HEK293 (cell line): Measurements from ENCODE around the gene TLL2.

ENCODE experiments used
- CTCF ChIA-PET: fragments of 350-600 bp; formaldehyde crosslinking; extraction: SDS; loops from one replicate; lab custom pipeline; 2021; ENCODE audit warnings: antibody characterized with exemption; lab: Yijun Ruan, JAX
- POLR2A ChIA-PET: fragments of 300-600 bp; formaldehyde crosslinking; extraction: SDS; loops from one replicate; lab custom pipeline; 2020; ENCODE audit warnings: antibody characterized with exemption, inconsistent platforms; lab: Yijun Ruan, JAX
- H3K27ac ChIP-seq: fragments of 200-500 bp; sonication (Bioruptor generic); 2 replicates; pipeline ENCODE4 v1.5.1; 2014; ENCODE audit warnings: low read depth, low read length, control low read depth, inconsistent platforms; ENCODE audit errors: extremely low read depth
- H3K36me3 ChIP-seq, 2 experiments: fragments of 200-500 bp in 1 of 2; sonication (Bioruptor generic) in 1 of 2; 1 replicate in 1 of 2; 2 replicates in 1 of 2; pipeline ENCODE4 v1.5.1; 2014 to 2017; ENCODE audit warnings: inconsistent platforms in 2 of 2, low read length in 2 of 2; ENCODE audit not compliant: control insufficient read depth in 2 of 2, insufficient read depth in 1 of 2
- H3K4me1 ChIP-seq: fragments of 200-500 bp; sonication (Bioruptor generic); 2 replicates; pipeline ENCODE4 v1.5.1; 2014; ENCODE audit warnings: mild to moderate bottlenecking, low read length, inconsistent platforms; ENCODE audit not compliant: control insufficient read depth, insufficient read depth
- H3K4me3 ChIP-seq: 2 replicates; pipeline ENCODE4 v1.5.1; 2011; ENCODE audit warnings: low read depth, mild to moderate bottlenecking, control low read depth, low read length, moderate library complexity
- H3K9me3 ChIP-seq: fragments of 200-500 bp; sonication (Bioruptor generic); 2 replicates; pipeline ENCODE4 v1.5.1; 2014; ENCODE audit warnings: low read depth, low read length, inconsistent platforms; ENCODE audit not compliant: control insufficient read depth, insufficient read depth
- MEIS1 ChIP-seq: sonication (generic); formaldehyde crosslinking; IDR thresholded peaks from 2 replicates; pipeline ENCODE4 v1.8.1; 2022; ENCODE audit warnings: missing genetic modification reagents, mild to moderate bottlenecking, borderline replicate concordance
- SETDB1 ChIP-seq: IDR thresholded peaks from one replicate; pipeline ENCODE4 v1.6.1; 2017; ENCODE audit warnings: mild to moderate bottlenecking, low read length, moderate library complexity, mixed read lengths; ENCODE audit not compliant: insufficient read length
- ZBTB1 ChIP-seq: fragments of 450-650 bp; formaldehyde crosslinking; IDR thresholded peaks from 2 replicates; pipeline ENCODE4 v1.5.1; 2016; ENCODE audit warnings: missing biosample characterization, missing genetic modification characterization
- ZBTB10 ChIP-seq: fragments of 450-650 bp; formaldehyde crosslinking; IDR thresholded peaks from 2 replicates; pipeline ENCODE4 v1.5.1; 2016; ENCODE audit warnings: missing biosample characterization, missing genetic modification characterization
- ZFP37 ChIP-seq: fragments of 450-650 bp; formaldehyde crosslinking; IDR thresholded peaks from 2 replicates; pipeline ENCODE4 v1.5.1; 2016; ENCODE audit warnings: missing biosample characterization, missing genetic modification characterization
- ZIC2 ChIP-seq: fragments of 450-650 bp; formaldehyde crosslinking; IDR thresholded peaks from 2 replicates; pipeline ENCODE4 v1.5.1; 2016; ENCODE audit warnings: missing biosample characterization, missing genetic modification characterization
- ZNF121 ChIP-seq: fragments of 450-650 bp; formaldehyde crosslinking; IDR thresholded peaks from 2 replicates; pipeline ENCODE4 v1.5.1; 2016; ENCODE audit warnings: missing biosample characterization, missing genetic modification characterization
- ZNF132 ChIP-seq: fragments of 450-650 bp; formaldehyde crosslinking; IDR thresholded peaks from 2 replicates; pipeline ENCODE4 v1.5.1; 2017; ENCODE audit warnings: missing biosample characterization, missing genetic modification characterization, borderline replicate concordance
- ZNF16 ChIP-seq: fragments of 450-650 bp; formaldehyde crosslinking; IDR thresholded peaks from 2 replicates; pipeline ENCODE4 v1.5.1; 2016; ENCODE audit warnings: low read depth, missing biosample characterization, missing genetic modification characterization
- ZNF23 ChIP-seq: fragments of 450-650 bp; formaldehyde crosslinking; IDR thresholded peaks from 2 replicates; pipeline ENCODE4 v1.5.1; 2016; ENCODE audit warnings: missing biosample characterization, missing genetic modification characterization, borderline replicate concordance
- ZNF248 ChIP-seq: fragments of 450-650 bp; formaldehyde crosslinking; IDR thresholded peaks from 2 replicates; pipeline ENCODE4 v1.5.1; 2017; ENCODE audit warnings: missing biosample characterization, missing genetic modification characterization
- ZNF266 ChIP-seq: fragments of 450-650 bp; formaldehyde crosslinking; IDR thresholded peaks from 2 replicates; pipeline ENCODE4 v1.5.1; 2016; ENCODE audit warnings: missing biosample characterization, missing genetic modification characterization, low read depth
- ZNF280D ChIP-seq: fragments of 450-650 bp; formaldehyde crosslinking; IDR thresholded peaks from 2 replicates; pipeline ENCODE4 v1.5.1; 2016; ENCODE audit warnings: missing biosample characterization, missing genetic modification characterization
- ZNF37A ChIP-seq: fragments of 450-650 bp; IDR thresholded peaks from 2 replicates; pipeline ENCODE4 v1.5.1; 2018; ENCODE audit warnings: missing biosample characterization, missing genetic modification characterization
- ZNF394 ChIP-seq: fragments of 450-650 bp; formaldehyde crosslinking; IDR thresholded peaks from 2 replicates; pipeline ENCODE4 v1.5.1; 2016; ENCODE audit warnings: missing biosample characterization, missing genetic modification characterization, mild to moderate bottlenecking, moderate library complexity, borderline replicate concordance
- ZNF530 ChIP-seq: fragments of 450-650 bp; formaldehyde crosslinking; IDR thresholded peaks from 2 replicates; pipeline ENCODE4 v1.5.1; 2016; ENCODE audit warnings: low read depth, missing biosample characterization, missing genetic modification characterization
- ZNF549 ChIP-seq: fragments of 450-650 bp; IDR thresholded peaks from 2 replicates; pipeline ENCODE4 v1.5.1; 2018; ENCODE audit warnings: missing biosample characterization, missing genetic modification characterization, mild to moderate bottlenecking, inconsistent platforms, moderate library complexity
- ZNF560 ChIP-seq: fragments of 450-650 bp; formaldehyde crosslinking; IDR thresholded peaks from 2 replicates; pipeline ENCODE4 v1.5.1; 2017; ENCODE audit warnings: missing biosample characterization, missing genetic modification characterization, borderline replicate concordance
- ZNF692 ChIP-seq: fragments of 450-650 bp; formaldehyde crosslinking; IDR thresholded peaks from 2 replicates; pipeline ENCODE4 v1.5.1; 2016; ENCODE audit warnings: missing biosample characterization, missing genetic modification characterization
- ZNF704 ChIP-seq: fragments of 450-650 bp; formaldehyde crosslinking; IDR thresholded peaks from 2 replicates; pipeline ENCODE4 v1.5.1; 2016; ENCODE audit warnings: missing biosample characterization, missing genetic modification characterization
- ZNF777 ChIP-seq: fragments of 450-650 bp; formaldehyde crosslinking; IDR thresholded peaks from 2 replicates; pipeline ENCODE4 v1.5.1; 2017; ENCODE audit warnings: missing biosample characterization, missing genetic modification characterization, borderline replicate concordance
- ZNF785 ChIP-seq: fragments of 450-650 bp; formaldehyde crosslinking; IDR thresholded peaks from 2 replicates; pipeline ENCODE4 v1.5.1; 2016; ENCODE audit warnings: missing biosample characterization, missing genetic modification characterization
- ZSCAN23 ChIP-seq: fragments of 450-650 bp; formaldehyde crosslinking; IDR thresholded peaks from 2 replicates; pipeline ENCODE4 v1.5.1; 2016; ENCODE audit warnings: missing biosample characterization, missing genetic modification characterization
- ZSCAN30 ChIP-seq: fragments of 450-650 bp; IDR thresholded peaks from 2 replicates; pipeline ENCODE4 v1.5.1; 2018; ENCODE audit warnings: missing biosample characterization, mild to moderate bottlenecking, missing genetic modification characterization, moderate library complexity

The TLL2 gene

GRCh38 chr10:96408201-96408600, 105.5 kb downstream of the TLL2 start (continued):
- no peak for TF ChIP-seq MEIS1 (CRISPR knock-in tag)
- TF ChIP-seq ZSCAN23 (tag by site-specific recombination): no peak
- TF ChIP-seq ZNF266 (tag by site-specific recombination): no peak
- no peak for TF ChIP-seq ZNF785 (tag by site-specific recombination)
- no peak for TF ChIP-seq ZNF692
- no peak for TF ChIP-seq ZNF777 (tag by site-specific recombination)
- no peak for TF ChIP-seq ZBTB10

- POLR2A ChIA-PET: no interaction called here
- no peak overlapping the region for H3K4me3 ChIP-seq
- TF ChIP-seq ZNF132 (tag by site-specific recombination) (no peak), ZIC2 (no peak), ZNF560 (tag by site-specific recombination) (no peak), ZBTB1 (tag by site-specific recombination) (no peak), ZNF248 (tag by site-specific recombination) (no peak), ZNF394 (tag by site-specific recombination) (no peak), ZNF23 (tag by site-specific recombination) (no peak), ZNF37A (no peak), SETDB1 (no peak)
- H3K4me1 ChIP-seq: no peaks in the 10 kb centered on the region
- H3K27ac ChIP-seq: no peak overlapping the region
- CTCF ChIA-PET: interaction anchor here (0.6 to 3.9 kb wide), 5 partner anchors 9 to 103 kb away, joined by 3 to 15 read pairs (median 4); no protein-coding TSS in a partner anchor
- no peaks in the 10 kb centered on the region for H3K9me3 ChIP-seq
- H3K36me3 ChIP-seq: no peaks in the 10 kb centered on the region
Observed at GRCh38 chr10:96407560-96408069, 106.1 kb downstream of the TLL2 start.

- CTCF ChIA-PET: interaction anchor here (3.9 kb wide), 1 partner anchor 10 kb away, joined by 15 read pairs; no protein-coding TSS in a partner anchor
- no peaks in the 10 kb centered on the region for H3K36me3 ChIP-seq
- TF ChIP-seq ZFP37 (tag by site-specific recombination): no peak
- TF ChIP-seq ZNF530 (tag by site-specific recombination): no peak
- TF ChIP-seq ZNF704: no peak
- no peak for TF ChIP-seq ZNF280D (tag by site-specific recombination)
- TF ChIP-seq ZNF549 (tag by site-specific recombination): no peak
- no peak for TF ChIP-seq ZNF16
- TF ChIP-seq ZSCAN30 (tag by site-specific recombination): no peak
- TF ChIP-seq ZNF121: no peak
Observed at GRCh38 chr10:96406091-96406490, 107.6 kb downstream of the TLL2 start.

More at GRCh38 chr10:96406091-96406490, 107.6 kb downstream of the TLL2 start:
- H3K4me1 ChIP-seq: no peaks in the 10 kb centered on the region
- POLR2A ChIA-PET: no interaction called here
- H3K9me3 ChIP-seq: no peaks in the 10 kb centered on the region
- H3K27ac ChIP-seq: no peak overlapping the region
- no peak overlapping the region for H3K4me3 ChIP-seq
